ENCODE results near the gene PHC2.
A peak's percentile ranks its signal among the peaks of the same experiment; 100 is the strongest.

The PHC2 gene

DNA sequence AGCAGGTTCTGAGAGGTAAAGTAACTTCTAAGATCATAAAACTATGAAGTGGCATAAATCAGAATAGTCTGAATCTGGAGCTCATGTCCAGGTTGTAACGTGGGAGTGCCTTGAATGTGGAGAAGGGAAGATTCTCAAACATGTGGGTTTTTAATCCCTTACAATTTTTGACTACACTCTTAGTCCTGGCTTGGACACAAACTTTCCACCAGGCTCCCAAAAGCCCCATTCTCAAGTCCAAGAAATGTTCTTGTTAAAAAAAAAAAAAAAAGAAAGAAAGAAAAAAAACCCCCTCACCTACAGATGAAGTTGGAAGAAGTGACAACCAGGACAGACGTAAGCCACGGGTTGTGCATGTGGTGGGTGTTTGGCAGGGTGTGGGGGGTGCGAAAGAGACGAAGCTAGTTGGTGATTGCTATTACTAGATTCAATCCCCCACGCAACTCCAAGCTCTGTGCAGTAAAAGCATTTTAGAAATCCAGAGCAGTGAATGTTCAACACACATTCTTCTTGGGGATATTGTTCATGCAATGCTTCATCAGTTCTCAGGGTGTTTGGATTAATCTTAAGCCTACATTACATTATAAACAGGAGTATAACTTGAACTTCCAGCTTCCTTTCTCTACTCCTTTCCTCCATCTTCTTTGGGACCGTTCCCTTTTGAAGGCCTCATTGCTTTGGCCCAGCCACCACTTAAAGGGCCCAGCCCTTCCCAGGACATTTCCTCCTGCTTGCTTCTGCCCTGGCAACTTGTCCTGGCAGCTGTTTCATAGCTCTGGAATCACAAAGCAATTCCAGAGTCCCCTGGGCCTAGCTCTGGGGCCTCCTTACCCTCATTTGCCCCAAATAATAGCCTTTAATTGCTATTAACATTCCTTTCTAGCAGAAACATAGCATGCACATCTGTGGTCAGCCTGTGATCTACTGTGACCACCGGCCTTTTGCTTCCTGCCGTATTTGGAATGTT lies 41.8 kb downstream of the PHC2 start:
- no peak for DNase-seq (ENCODE audit: low spot score)

DNA sequence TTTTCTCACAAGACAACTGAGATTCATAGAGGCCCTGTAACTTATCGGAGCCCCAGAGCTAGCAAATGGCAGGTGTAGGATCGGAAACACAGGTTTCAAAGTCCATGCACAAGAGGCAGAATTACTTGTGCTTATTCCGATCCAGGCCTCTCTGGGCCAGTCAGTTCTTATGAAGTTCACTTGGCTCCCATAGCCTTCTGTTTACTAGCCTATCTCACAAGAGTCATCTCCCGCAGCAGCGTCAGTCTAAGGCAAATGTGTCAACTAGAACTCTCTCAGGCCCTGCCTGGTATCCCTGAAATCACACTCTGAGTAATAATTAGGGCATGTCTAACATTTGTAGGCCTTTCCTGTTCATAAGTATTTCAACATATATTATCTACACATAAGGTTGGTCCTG lies 43.3 kb downstream of the PHC2 start:
- peak; percentile 81 for DNase-seq (ENCODE audit: low spot score)

DNA sequence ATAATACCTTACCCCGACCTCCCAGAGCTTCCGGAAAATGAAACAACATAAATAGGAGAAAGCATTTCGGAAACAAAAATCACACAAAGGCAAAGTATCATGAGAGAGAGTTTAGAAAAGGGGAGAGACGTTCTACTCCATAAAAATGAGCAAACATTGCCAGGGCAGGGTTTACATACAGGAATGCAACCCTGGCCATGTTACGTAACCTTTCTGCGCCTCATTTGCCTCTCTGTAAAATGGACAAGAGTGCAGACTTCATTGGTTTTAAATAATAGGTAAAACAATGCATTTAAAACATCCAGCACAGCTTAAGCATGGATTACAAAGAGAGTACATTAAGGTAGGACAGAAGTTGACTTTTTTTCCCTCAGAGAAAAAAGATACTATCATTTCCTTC lies 45.6 kb downstream of the PHC2 start:
- DNase-seq (ENCODE audit: low spot score): no peak

DNA sequence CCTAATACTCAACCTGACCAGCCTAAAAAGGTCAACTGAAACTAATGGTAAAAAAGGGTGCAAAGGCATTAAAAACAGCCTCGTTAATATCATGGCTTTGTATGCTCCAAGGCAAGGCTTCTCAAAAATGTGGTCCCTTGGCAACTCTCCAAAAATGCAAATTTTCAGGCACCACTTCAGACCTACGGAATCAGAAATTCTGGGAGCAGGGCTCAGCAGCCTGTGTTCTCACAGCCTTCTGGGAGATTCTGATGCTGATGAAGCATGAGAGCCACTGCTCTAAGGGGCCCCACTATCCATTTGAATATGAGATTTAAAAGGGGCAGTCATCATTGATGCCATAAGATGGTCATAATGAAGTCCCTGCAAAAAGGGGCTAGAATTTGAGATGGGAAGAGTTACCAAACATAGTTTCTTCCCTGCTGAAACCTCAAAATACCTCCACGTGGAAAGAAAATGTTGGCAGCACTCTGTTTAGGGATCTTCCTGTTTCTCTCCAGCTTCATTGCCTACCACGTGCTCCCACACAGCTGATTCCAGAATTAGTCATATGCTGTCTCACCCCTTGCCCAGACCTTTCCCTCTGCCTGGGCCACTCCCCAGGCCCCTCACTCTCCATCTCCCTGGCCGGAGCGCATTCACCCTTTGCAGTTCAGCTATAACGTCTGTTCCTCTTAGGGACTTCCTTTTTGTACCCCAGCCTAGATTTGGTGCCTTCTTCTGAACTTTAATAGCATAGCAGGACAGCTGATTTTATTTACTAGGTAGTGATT lies 46.7 kb downstream of the PHC2 start:
- peak; percentile 76 for DNase-seq (ENCODE audit: low spot score)

DNA sequence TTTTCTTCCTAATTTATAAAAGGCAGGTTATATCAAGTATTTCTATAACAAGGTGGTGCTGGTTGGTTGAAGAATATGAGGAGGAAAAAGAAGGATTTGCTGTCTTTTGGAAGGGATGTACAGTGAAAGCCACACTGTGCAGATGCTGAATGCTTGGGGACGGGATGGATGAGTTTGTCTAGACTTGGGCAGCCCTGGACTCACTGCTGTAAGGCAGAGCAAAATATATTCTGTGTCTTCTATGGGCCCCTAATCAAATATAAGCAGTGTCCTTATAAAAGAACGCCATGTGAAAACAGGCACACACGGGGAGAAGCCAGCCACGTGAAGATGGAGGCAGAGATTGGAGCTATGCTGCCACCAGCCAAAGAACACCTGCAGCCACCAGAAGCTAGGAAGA lies 47.4 kb downstream of the PHC2 start:
- DNase-seq (ENCODE audit: low spot score): no peak

DNA sequence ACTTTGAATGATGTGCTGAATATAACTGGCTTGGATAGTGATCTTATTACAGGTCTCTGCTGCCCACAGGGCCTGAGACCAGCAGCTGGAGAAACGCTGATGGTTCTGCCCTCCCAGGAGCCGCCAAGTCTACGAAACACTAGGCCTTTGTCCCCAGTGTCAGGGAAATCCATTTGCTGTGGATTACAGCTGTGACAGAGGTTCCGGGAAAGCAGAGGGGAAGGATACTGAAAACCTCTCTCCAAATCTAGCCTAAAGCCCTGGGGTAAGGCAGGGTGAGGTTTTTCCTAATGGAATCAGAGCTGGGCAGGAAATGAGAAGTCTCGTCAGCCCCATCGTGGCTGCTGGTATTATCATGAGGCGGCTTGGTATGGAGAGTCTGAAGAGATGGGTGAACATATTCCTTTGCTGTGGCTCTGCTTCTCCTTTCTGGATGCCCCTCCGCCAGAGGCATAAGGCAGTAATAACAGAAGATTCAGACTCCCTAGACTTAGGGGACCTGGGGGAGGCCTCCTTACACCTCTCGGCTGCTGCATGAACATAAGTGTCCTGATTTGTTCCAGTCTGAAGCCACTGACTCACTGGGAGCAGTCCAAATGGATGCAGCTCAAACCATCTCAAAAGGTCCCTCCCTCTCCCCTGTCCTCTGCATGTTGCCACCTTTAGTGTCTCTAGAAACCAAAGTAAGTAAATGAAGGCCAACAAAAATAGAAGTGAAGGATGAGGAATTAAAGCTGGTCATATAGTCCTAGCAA lies 48.1 kb downstream of the PHC2 start:
- DNase-seq (ENCODE audit: low spot score): no peak

DNA sequence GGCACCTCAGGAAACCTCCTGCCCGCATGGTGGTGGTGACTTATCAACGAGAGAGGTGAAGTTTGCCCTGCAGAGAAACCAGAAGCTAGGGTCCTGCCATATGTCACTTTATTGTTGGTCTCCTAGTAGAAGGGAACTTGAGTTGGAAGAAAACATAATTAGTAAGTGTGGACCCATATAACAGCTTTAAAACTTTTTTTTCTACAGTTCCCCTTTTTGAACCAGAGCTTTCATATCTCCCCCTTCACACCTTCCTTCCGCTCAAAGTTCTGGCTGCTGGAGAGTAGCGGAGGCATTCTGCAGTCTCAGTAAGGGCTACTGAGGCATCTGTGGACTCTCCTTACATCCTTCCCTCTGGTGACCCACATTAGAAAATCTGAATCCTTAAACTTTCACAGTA lies 48.9 kb downstream of the PHC2 start:
- DNase-seq (ENCODE audit: low spot score): no peak

DNA sequence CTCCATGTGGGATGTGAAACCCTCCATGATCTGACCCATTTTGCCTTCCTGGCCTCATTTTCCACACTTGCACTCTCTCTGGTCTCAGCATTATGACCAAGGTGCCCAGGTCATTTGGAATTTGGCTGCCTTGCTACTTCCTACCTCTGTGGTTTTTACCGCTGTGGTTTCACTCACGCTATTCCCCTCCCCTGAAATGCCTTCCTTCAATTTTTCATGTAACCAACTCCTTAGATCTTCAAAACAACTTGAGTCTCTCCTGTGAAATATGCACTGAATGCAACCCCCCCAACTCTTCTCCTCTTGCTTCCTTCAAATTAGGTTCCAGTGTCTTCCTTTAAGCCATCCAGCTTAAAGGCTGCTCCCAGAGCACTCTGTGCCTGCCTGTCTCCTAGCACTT lies 50.1 kb downstream of the PHC2 start:
- no peak for DNase-seq (ENCODE audit: low spot score)

DNA sequence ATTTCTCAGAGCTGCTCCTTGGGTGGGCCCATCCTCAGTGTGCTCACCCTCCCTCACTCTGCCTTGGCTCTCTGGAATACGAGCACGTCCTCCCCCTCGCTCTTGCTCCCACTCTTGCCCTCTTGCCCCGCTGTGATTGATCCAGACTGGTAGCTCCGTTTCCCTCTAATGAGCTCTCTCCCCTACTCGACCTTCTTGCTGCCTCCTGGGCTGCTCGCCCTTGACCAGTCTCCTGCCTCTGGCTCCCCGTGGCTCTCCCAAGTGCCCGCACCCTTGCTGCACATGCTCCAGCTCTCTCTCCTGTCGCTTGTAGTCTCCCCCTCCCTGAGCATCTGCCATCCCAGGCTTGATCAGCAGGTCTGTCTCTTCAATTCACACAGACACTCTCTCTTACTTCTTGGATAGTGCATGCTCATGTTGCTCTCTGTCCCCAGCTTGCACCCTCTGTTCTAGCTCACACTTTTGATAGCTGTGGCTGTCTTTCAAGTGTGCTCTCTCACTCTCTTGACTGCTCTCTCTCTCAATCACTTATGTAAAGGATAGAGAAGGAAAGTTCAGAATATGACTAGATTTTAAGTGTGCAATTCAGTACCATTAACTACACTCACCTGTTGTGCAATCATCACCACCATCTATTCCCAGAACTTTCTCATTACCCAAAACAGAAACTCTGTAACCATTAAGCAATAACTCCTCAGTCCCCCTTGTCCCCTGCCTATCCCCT lies 51.1 kb downstream of the PHC2 start:
- DNase-seq (ENCODE audit: low spot score): no peak

DNA sequence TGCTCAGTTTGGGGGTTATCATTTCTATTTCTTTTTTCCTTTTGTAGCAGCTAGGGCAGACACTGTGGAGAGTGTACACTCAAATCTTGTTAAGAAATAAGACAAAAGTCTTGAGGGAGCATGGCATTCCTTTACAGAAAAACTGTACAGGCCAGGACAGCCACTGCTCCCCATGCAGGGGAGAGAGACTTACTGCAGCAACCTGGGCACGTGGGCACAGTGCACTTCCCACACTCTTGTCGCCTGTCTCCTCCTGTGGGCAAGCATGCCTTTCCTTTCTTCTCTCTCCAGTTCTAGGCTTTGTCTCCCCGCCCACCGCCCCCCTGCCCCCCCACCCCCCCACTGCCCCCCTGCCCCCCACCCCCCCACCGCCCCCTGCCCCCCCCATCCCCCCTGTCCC lies 51.9 kb downstream of the PHC2 start:
- DNase-seq (ENCODE audit: low spot score): no peak

DNA sequence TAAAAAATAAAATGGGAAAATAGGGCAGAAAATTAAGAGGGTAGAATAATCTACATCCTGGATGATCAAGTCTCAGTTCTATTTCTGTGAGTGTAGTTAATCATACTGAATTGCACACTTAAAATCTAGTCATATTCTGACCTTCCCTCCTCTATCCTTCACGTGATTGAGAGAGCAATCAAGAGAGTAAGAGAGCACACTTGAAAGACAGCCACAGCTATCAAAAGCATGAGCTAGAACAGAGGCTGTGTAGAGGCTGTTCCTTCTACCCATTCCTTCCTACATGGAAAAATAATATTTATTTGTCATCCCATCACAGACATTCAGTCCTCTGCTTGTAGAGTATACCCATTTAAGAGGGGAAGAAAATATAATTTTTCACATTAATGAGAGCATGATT lies 52.4 kb downstream of the PHC2 start:
- no peak for DNase-seq (ENCODE audit: low spot score)

DNA sequence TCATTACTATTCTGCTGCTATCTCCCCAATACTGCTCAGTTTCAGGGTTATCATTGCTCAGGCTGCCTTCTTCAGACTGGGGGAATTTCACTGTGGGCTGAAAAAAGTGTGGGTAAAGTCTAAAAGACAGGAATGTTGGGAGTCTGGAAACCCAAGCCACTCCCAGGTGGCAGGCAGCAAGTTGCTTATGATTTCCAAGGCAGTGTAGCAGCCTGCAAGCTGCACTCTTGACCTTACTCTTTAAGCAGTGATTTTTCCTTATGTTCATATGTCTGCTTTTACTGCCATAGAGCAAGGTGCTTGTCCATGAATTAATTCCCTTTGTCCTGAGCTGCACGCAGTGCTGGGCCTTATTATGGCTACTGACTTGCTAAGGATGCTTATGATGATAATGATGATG lies 53.1 kb downstream of the PHC2 start:
- DNase-seq (ENCODE audit: low spot score): no peak

DNA sequence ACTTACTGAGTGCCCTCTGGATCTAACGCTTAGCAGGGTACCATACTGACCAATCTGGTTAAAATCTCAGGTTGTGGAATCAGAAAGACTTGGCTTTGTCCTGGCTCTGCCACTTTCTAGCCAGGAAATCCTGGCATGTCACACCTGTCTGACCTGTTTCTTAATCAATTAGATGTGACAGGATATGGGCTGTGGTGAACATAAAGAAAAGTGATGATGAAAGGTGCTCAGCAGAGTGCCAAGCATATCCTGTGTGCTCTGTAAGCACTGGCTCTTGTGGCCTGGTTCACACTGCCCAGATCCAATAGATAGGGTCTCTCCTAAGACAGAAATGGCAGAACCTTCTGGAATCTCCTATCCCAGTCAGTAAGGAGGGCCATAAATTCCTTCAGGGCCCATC lies 53.9 kb downstream of the PHC2 start:
- DNase-seq (ENCODE audit: low spot score): no peak

DNA sequence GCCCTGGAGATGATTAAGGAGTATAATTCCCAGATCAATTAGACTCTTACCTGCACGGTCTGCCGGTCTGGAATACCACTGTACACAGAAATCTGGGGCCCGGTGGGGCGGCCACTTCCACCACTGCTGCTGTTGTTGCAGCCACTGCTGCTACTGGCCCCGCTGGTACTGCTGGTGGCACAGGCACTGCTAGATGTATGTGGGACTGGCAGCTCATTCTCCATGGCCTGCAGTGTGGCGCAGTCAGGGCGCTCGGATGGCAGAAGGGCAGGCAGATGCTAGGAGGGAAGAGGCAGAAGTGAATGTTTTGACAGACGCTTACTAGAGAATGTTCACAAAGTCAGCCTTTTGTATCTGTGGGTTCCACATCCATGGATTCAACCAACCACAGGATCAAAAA lies 55.6 kb downstream of the PHC2 start:
- DNase-seq (ENCODE audit: low spot score): no peak

DNA sequence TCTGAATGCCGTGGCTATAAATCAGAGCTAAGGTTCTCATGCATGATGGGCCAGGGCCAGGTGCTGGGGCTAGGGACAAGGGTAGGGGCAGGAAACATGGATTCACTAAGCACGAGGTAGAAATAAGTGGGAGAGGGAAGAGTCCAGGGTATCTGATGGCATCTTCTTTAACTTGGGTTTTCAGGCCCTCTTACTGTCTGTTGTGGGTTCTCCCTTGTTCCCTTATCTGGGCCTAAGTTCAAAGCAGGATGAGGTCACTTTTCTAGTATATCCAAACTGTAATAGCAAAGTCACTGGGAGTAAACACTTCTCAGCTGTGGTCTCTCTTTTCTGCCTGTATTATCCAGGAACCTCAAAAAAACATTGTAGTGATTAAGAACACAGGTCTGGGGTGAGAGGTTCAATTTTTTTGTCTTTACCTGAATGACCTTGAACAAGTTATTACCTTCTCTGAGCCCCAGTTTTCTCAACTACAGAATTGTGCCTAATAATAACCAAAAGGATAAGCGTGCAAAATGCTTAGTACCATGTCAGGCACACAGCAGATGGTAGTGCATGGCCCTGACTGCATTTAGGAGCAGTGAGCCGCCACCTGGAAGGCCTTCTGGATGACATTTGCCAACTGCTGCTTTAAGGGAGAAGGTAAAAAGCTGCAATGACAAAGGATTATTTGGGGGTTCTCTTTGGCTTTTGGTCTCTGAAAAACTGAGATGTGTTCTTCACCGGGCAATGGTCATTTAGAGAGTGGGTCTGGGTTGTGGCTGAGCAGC lies 56.4 kb downstream of the PHC2 start:
- no peak for DNase-seq (ENCODE audit: low spot score)

DNA sequence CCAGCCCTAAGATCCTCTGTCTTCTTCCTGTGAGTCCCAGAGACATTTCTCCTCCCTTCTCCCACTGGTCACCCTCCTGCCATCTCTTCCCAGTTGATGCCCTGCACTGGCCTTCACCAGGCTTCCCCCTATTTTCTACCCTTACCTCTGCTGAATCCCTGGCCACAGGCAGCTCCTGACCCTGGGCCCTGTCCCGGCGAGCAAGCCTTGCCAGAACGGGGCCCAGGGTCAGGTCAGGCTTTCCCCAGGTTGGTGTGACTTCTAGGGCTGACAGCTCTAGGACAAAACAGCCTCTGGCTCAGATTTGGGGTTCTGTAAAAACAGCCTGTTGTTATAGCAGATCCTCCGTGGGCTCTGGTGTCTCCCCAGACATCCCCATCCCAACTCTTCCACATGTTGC lies 57.3 kb downstream of the PHC2 start:
- DNase-seq (ENCODE audit: low spot score): no peak

DNA sequence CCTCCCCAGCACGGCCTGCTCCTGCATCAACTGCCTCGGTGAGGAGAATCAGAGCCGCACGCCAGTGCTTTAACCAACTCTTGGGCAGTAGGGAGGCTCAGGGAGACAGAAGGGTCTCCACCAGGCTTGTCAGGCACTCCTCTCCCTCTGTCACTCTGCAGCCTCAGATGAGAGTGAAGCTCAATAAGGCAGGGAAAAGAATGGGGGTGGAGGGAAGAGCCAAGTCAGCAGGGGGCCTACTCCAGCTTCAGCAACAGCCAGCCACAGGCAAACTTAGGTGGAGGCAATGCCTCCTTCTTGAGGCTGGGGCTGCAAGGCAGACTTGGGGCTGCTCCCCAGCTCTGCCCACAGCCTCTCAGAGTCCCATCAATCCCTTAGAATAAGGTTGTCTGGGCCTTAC lies 58.2 kb downstream of the PHC2 start:
- no peak for DNase-seq (ENCODE audit: low spot score)

DNA sequence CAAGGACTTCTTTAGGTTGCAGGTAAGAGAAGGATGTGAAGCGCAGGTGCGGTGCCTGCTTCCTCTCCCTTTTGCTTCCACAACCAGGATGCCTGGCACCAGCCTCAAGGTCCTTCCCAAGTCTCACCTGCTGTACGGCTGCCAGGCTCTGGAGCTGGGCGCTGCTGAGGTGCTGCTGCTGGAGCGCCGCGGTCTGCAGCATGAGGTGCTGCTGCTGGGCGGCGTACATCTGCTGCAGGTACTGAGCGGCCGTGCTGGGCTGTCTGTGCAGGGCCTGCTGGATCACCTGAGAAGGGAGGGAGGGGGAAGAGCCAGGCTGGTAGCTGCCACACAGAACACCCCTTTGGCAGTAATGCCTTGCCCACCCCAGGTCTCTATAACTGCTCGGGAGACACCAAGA lies 58.7 kb downstream of the PHC2 start:
- DNase-seq (ENCODE audit: low spot score): no peak

DNA sequence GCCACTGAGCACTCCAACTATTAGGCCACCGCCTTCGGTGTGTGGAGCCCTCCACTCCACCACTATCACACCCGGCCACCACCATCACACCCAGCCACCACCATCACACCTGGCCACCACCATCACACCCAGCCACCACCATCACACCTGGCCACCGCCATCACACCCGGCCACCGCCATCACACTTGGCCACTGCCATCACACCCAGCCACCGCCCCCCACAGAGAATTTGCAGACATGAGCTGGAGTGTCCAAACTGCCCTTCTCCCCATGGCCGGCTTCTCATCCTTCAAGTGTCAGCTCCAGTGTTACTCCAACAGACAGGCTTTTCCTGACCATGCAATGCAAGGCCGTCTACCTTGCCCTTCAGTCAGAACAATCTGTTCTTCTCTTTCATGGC lies 59.6 kb downstream of the PHC2 start:
- DNase-seq (ENCODE audit: low spot score): no peak

DNA sequence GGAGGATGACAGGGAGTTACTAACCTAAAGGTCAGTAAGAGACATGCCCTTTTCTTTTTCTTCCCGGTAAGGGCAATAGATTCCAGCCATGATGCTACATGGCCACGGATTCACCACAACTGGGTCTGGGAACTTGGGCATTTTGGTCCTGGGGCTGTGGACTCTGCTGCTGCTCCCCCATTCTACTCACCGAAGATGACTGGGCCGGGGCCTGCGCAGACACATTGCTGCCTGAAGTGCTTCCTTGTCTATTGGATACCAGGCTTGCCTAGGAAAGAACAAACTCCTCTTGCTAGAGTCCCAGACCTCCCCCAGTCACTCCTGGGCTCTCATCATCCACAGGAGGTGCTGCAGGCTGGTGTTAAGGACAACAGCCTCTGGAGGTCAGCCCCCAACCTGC lies 60.1 kb downstream of the PHC2 start:
- DNase-seq (ENCODE audit: low spot score): no peak

DNA sequence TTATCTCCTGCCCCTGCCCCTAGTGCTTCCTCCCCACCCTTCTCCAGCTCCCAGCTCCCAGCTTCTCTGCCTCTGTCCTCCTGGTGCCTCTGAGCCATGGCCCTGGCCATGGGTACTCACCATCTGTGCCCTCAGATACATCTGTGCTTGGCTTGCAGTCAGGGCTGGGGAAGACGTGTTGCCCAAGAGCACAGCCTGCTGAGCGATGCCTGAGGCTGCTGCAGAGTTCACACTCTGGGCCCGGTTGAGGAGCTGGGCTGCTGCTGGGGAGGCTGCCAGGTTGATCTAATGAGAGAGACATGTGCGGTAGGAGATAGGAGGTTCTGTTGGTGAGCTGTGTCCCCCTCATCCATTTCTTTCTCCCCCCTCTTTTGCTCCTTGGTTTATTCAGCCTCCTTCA lies 60.6 kb downstream of the PHC2 start:
- no peak for DNase-seq (ENCODE audit: low spot score)
